ENCODE measurements around the gene BEST4. TPM values are rescaled to one million over a fixed set of nuclear protein-coding genes. Genes with fewer than 3 reads are reported as not detected.

BEST4 gene
- total and polyA plus RNA-seq, 2 of the 13 experiments (the other 11 are each of a cell fraction or from before 2014, with no cell fraction given): 0.77 to 1.4 TPM

DNA sequence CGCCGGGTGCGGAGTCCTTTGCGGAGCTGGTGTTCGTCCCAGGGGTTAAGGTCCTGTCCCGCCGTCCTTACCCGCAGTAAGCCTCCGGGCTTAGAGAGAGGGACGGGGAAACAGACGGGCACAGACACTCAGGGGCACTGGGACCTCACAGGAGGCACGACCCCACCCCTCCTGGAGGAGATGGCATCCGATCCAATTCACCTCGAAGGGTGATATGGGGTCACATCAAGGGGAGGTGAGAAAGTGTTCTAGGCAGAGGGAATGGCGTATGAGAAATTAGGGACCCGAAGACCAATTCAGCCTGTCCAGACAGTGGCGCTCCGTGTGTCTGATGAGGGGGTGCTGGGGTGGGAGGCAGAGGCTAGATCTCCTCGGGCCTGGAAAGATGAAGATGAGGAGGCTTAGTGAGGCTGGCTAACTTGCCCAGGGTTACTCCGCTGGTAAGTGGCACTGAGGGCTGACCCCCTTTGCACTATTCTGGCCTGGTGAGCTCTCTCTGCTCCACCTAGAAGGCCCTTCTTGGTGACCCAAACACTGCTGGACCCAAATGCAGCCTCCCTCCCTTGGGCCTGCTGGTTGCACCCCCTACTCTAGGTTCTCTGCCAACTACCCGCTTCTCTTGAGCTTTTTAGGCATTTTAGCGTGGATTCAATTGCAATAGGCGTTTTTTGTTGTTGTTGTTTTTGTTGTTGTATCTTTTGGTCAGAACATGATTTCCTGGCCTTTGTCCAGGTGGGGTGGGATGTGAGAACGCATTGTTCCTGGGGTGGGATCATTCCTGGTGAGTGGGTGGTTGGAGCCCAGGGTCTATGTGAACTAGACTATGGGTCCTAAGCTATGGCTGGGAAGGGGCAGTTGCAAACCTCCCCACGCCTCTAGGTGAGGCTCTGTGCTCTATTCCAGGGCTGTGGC lies 32.6 kb upstream of the BEST4 start (continued):
- TF ChIP-seq ZNF275 (CRISPR knock-in tag; IDR thresholded peaks at IDR 0.05; ENCODE audit: borderline replicate concordance) (0 out of 2 replicates have a peak, but pooled peaks have one; percentile 64), ZNF121 (CRISPR knock-in tag; IDR thresholded peaks at IDR 0.05) (0 out of 2 replicates have a peak, but pooled peaks have one; percentile 36), NPAS2 (CRISPR knock-in tag; IDR thresholded peaks at IDR 0.05; ENCODE audit: borderline replicate concordance) (no peak), ZNF354B (CRISPR knock-in tag; IDR thresholded peaks at IDR 0.05) (no peak), ZNF766 (CRISPR knock-in tag; IDR thresholded peaks at IDR 0.05; ENCODE audit: borderline replicate concordance) (0 out of 2 replicates have a peak, but pooled peaks have one; percentile 21), PHF5A (CRISPR knock-in tag; IDR thresholded peaks at IDR 0.05; ENCODE audit: low read depth, unreplicated experiment) (peak; percentile 79), SNAPC4 (CRISPR knock-in tag; IDR thresholded peaks at IDR 0.05) (no peak; the same call in 1 of the 2 replicates), ZBTB7B (CRISPR knock-in tag; IDR thresholded peaks at IDR 0.05) (no peak), NR2F6 (IDR thresholded peaks at IDR 0.05) (0 out of 2 replicates have a peak, but pooled peaks have one; percentile 2), NR2F6 (CRISPR knock-in tag; IDR thresholded peaks at IDR 0.05) (no peak), ZNF350 (CRISPR knock-in tag; IDR thresholded peaks at IDR 0.05; ENCODE audit: borderline replicate concordance, low read depth) (peak; percentile 11; the same call in 1 of the 2 replicates), ZNF468 (CRISPR knock-in tag; IDR thresholded peaks at IDR 0.05) (no peak), IRF2 (CRISPR knock-in tag; IDR thresholded peaks at IDR 0.05) (0 out of 2 replicates have a peak, but pooled peaks have one; percentile 7)
- TF ChIP-seq, protein P1, sequence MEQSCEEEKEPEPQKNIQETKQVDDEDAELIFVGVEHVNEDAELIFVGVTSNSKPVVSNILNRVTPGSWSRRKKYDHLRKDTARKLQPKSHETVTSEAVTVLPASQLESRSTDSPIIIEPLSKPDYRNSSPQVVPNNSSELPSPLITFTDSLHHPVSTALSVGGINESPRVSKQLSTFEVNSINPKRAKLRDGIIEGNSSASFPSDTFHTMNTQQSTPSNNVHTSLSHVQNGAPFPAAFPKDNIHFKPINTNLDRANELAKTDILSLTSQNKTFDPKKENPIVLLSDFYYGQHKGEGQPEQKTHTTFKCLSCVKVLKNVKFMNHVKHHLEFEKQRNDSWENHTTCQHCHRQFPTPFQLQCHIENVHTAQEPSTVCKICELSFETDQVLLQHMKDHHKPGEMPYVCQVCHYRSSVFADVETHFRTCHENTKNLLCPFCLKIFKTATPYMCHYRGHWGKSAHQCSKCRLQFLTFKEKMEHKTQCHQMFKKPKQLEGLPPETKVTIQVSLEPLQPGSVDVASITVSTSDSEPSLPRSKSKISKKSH (CRISPR knock-in tag; IDR thresholded peaks at IDR 0.05; ENCODE audit: borderline replicate concordance): peak; percentile 66; the same call in 1 of the 2 replicates
- TF ChIP-seq, protein P2, sequence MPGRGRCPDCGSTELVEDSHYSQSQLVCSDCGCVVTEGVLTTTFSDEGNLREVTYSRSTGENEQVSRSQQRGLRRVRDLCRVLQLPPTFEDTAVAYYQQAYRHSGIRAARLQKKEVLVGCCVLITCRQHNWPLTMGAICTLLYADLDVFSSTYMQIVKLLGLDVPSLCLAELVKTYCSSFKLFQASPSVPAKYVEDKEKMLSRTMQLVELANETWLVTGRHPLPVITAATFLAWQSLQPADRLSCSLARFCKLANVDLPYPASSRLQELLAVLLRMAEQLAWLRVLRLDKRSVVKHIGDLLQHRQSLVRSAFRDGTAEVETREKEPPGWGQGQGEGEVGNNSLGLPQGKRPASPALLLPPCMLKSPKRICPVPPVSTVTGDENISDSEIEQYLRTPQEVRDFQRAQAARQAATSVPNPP (CRISPR knock-in tag; IDR thresholded peaks at IDR 0.05): no peak
- TF ChIP-seq, protein P3, sequence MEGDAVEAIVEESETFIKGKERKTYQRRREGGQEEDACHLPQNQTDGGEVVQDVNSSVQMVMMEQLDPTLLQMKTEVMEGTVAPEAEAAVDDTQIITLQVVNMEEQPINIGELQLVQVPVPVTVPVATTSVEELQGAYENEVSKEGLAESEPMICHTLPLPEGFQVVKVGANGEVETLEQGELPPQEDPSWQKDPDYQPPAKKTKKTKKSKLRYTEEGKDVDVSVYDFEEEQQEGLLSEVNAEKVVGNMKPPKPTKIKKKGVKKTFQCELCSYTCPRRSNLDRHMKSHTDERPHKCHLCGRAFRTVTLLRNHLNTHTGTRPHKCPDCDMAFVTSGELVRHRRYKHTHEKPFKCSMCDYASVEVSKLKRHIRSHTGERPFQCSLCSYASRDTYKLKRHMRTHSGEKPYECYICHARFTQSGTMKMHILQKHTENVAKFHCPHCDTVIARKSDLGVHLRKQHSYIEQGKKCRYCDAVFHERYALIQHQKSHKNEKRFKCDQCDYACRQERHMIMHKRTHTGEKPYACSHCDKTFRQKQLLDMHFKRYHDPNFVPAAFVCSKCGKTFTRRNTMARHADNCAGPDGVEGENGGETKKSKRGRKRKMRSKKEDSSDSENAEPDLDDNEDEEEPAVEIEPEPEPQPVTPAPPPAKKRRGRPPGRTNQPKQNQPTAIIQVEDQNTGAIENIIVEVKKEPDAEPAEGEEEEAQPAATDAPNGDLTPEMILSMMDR (CRISPR knock-in tag; IDR thresholded peaks at IDR 0.05): peak; percentile 27; the same call in 1 of the 2 replicates

All from HepG2 (cell line).